ENCODE measurements around the gene BBS1. TPM values are rescaled to one million over a fixed set of nuclear protein-coding genes. Genes with fewer than 3 reads are reported as not detected.

The BBS1 gene
- total RNA-seq, 2 experiments from 2014 or later = 14.7 to 15.7 TPM

- intact Hi-C loops (cut with micrococcal nuclease; ENCODE audit: unreplicated experiment) = loop anchor here (5.0 kb wide), 1 partner anchor 75 kb away; the partner anchor contains the start of gene RBM14
- no peak for DNase-seq (ENCODE audit: low spot score)
- TF ChIP-seq CTCF (conservative IDR thresholded peaks at IDR 0.05; ENCODE audit: low read length) = no peak
- TF ChIP-seq EZH2phosphoT487 (IDR thresholded peaks at IDR 0.05; ENCODE audit: borderline replicate concordance, low read depth, low read length) = no peak
- ChIA-PET POLR2A (interaction anchor here (0.6 kb wide), 1 partner anchor 131 kb away, joined by 3 read pairs; no protein-coding TSS in a partner anchor), CTCF (ENCODE audit: unreplicated experiment) (no interaction called here)
- Histone ChIP-seq H3K9me3 (ENCODE audit: low read length) (no peaks in the 10 kb centered on the region), H3K4me1 (ENCODE audit: insufficient read depth, low read length, poor library complexity, severe bottlenecking) (peaks cover 30% of the 10 kb centered on the region), H3K4me3 (ENCODE audit: low read depth, low read length, poor library complexity, severe bottlenecking) (no peak overlapping the region), H3K27ac (ENCODE audit: low read depth, low read length, poor library complexity, severe bottlenecking) (no peak overlapping the region), H3K4me2 (ENCODE audit: low read length) (no peak overlapping the region), H4K20me1 (ENCODE audit: insufficient read depth, low read length) (no peaks in the 10 kb centered on the region), H2AFZ (ENCODE audit: low read length) (no peak overlapping the region), H3K36me3 (ENCODE audit: insufficient read depth, low read length) (peaks cover 13% of the 10 kb centered on the region), H3K79me2 (ENCODE audit: insufficient read depth, low read depth, low read length) (peaks cover 9% of the 10 kb centered on the region; the same call in 1 of the 2 replicates), H3K9me2 (ENCODE audit: insufficient read depth, low read length) (no peaks in the 10 kb centered on the region)
- BruUV-seq (replicated peaks) = no TSS peak
Observed at GRCh38 chr11:66541892-66542291, 31.5 kb downstream of the BBS1 start.

GRCh38 chr11:66542362-66542761 lies 31.9 kb downstream of the BBS1 start:
- peaks cover 13% of the 10 kb centered on the region for H3K36me3 ChIP-seq (ENCODE audit: insufficient read depth, low read length)
- peaks cover 9% of the 10 kb centered on the region; the same call in 1 of the 2 replicates for H3K79me2 ChIP-seq (ENCODE audit: insufficient read depth, low read depth, low read length)
- H3K4me1 ChIP-seq (ENCODE audit: insufficient read depth, low read length, poor library complexity, severe bottlenecking) = peaks cover 33% of the 10 kb centered on the region
- ChIA-PET CTCF (ENCODE audit: unreplicated experiment) (no interaction called here), POLR2A (interaction anchor here (0.6 kb wide), 1 partner anchor 131 kb away, joined by 3 read pairs; no protein-coding TSS in a partner anchor)
- no peak overlapping the region for H3K27ac ChIP-seq (ENCODE audit: low read depth, low read length, poor library complexity, severe bottlenecking)
- H3K9me2 ChIP-seq (ENCODE audit: insufficient read depth, low read length) = no peaks in the 10 kb centered on the region
- DNase-seq (ENCODE audit: low spot score) = no peak
- H2AFZ ChIP-seq (ENCODE audit: low read length) = no peak overlapping the region
- no peaks in the 10 kb centered on the region for H3K9me3 ChIP-seq (ENCODE audit: low read length)
- H3K4me3 ChIP-seq (ENCODE audit: low read depth, low read length, poor library complexity, severe bottlenecking) = no peak overlapping the region
- no peak overlapping the region for H3K4me2 ChIP-seq (ENCODE audit: low read length)
- TF ChIP-seq EZH2phosphoT487 (IDR thresholded peaks at IDR 0.05; ENCODE audit: borderline replicate concordance, low read depth, low read length) = no peak
- TF ChIP-seq CTCF (conservative IDR thresholded peaks at IDR 0.05; ENCODE audit: low read length) = no peak
- intact Hi-C loops (cut with micrococcal nuclease; ENCODE audit: unreplicated experiment) = loop anchor here (5.0 kb wide), 1 partner anchor 75 kb away; the partner anchor contains the start of gene RBM14
- BruUV-seq (replicated peaks) = no TSS peak
- H4K20me1 ChIP-seq (ENCODE audit: insufficient read depth, low read length) = no peaks in the 10 kb centered on the region
